Measurements from ENCODE around the gene GALT. TPM values are rescaled to one million over a fixed set of nuclear protein-coding genes. Genes with fewer than 3 reads are reported as not detected.

GALT gene
- total and polyA plus RNA-seq, 2 of the 13 experiments (the other 11 are each of a cell fraction or from before 2014, with no cell fraction given): 40.4 to 46.3 TPM

GRCh38 chr9:34644766-34645314 is 1.6 kb upstream of the GALT start (continued):
- TF ChIP-seq ZBTB3 (CRISPR knock-in tag; IDR thresholded peaks at IDR 0.05; ENCODE audit: borderline replicate concordance, low read depth): 0 out of 2 replicates have a peak, but pooled peaks have one; percentile 45
- no peak for TF ChIP-seq ZNF747 (CRISPR knock-in tag; IDR thresholded peaks at IDR 0.05; ENCODE audit: borderline replicate concordance)
- TF ChIP-seq ZNF564 (CRISPR knock-in tag; IDR thresholded peaks at IDR 0.05): 0 out of 2 replicates have a peak, but pooled peaks have one; percentile 10
- peak; percentile 94 for TF ChIP-seq NCOR1 (IDR thresholded peaks at IDR 0.05; ENCODE audit: borderline replicate concordance, low read length)
- TF ChIP-seq TBL1XR1 (IDR thresholded peaks at IDR 0.05; ENCODE audit: borderline replicate concordance, low read length, partially characterized antibody): peak; percentile 49
- no peak for TF ChIP-seq TIGD3 (CRISPR knock-in tag; IDR thresholded peaks at IDR 0.05; ENCODE audit: borderline replicate concordance)
- TF ChIP-seq RARA (CRISPR knock-in tag; IDR thresholded peaks at IDR 0.05): peak; percentile 83
- peak; percentile 85 for TF ChIP-seq SKI (IDR thresholded peaks at IDR 0.05; ENCODE audit: partially characterized antibody)
- TF ChIP-seq, protein P1, sequence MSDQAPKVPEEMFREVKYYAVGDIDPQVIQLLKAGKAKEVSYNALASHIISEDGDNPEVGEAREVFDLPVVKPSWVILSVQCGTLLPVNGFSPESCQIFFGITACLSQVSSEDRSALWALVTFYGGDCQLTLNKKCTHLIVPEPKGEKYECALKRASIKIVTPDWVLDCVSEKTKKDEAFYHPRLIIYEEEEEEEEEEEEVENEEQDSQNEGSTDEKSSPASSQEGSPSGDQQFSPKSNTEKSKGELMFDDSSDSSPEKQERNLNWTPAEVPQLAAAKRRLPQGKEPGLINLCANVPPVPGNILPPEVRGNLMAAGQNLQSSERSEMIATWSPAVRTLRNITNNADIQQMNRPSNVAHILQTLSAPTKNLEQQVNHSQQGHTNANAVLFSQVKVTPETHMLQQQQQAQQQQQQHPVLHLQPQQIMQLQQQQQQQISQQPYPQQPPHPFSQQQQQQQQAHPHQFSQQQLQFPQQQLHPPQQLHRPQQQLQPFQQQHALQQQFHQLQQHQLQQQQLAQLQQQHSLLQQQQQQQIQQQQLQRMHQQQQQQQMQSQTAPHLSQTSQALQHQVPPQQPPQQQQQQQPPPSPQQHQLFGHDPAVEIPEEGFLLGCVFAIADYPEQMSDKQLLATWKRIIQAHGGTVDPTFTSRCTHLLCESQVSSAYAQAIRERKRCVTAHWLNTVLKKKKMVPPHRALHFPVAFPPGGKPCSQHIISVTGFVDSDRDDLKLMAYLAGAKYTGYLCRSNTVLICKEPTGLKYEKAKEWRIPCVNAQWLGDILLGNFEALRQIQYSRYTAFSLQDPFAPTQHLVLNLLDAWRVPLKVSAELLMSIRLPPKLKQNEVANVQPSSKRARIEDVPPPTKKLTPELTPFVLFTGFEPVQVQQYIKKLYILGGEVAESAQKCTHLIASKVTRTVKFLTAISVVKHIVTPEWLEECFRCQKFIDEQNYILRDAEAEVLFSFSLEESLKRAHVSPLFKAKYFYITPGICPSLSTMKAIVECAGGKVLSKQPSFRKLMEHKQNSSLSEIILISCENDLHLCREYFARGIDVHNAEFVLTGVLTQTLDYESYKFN (CRISPR knock-in tag; conservative IDR thresholded peaks at IDR 0.05): peak; percentile 96
- peak; percentile 20; the same call in 1 of the 2 replicates for TF ChIP-seq IKZF5 (CRISPR knock-in tag; IDR thresholded peaks at IDR 0.05)
- peak; percentile 50; the same call in 1 of the 2 replicates for TF ChIP-seq CREM (IDR thresholded peaks at IDR 0.05)
- TF ChIP-seq CREM (CRISPR knock-in tag; IDR thresholded peaks at IDR 0.05): no peak
- TF ChIP-seq FOXA3 (CRISPR knock-in tag; IDR thresholded peaks at IDR 0.05): peak; percentile 65; the same call in 1 of the 2 replicates
- TF ChIP-seq HNF4G (IDR thresholded peaks at IDR 0.05; ENCODE audit: borderline replicate concordance, low read depth, low read length): peak; percentile 93
- peak; percentile 73; the same call in 1 of the 2 replicates for TF ChIP-seq HNF4G (CRISPR knock-in tag; IDR thresholded peaks at IDR 0.05; ENCODE audit: borderline replicate concordance, low read depth)
- peak; percentile 48; the same call in 1 of the 2 replicates for TF ChIP-seq IRF2 (CRISPR knock-in tag; IDR thresholded peaks at IDR 0.05)
- TF ChIP-seq, protein P2, sequence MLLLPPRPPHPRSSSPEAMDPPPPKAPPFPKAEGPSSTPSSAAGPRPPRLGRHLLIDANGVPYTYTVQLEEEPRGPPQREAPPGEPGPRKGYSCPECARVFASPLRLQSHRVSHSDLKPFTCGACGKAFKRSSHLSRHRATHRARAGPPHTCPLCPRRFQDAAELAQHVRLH (CRISPR knock-in tag; IDR thresholded peaks at IDR 0.05; ENCODE audit: borderline replicate concordance, low read depth): peak; percentile 38; the same call in 1 of the 2 replicates
- TF ChIP-seq KDM6A (CRISPR knock-in tag; IDR thresholded peaks at IDR 0.05; ENCODE audit: low read depth): peak; percentile 95
- TF ChIP-seq KDM1A (CRISPR knock-in tag; IDR thresholded peaks at IDR 0.05): peak; percentile 62; the same call in 1 of the 2 replicates
- TF ChIP-seq FOXP1 (IDR thresholded peaks at IDR 0.05): no peak
- 0 out of 2 replicates have a peak, but pooled peaks have one; percentile 35 for TF ChIP-seq FOXP1 (CRISPR knock-in tag; IDR thresholded peaks at IDR 0.05)
- peak; percentile 55; the same call in 1 of the 2 replicates for TF ChIP-seq ZNF337 (CRISPR knock-in tag; IDR thresholded peaks at IDR 0.05; ENCODE audit: borderline replicate concordance, low read depth)
- TF ChIP-seq MIER3 (CRISPR knock-in tag; IDR thresholded peaks at IDR 0.05; ENCODE audit: borderline replicate concordance): peak; percentile 80; the same call in 1 of the 2 replicates
- 0 out of 2 replicates have a peak, but pooled peaks have one; percentile 59 for TF ChIP-seq ZNF414 (CRISPR knock-in tag; IDR thresholded peaks at IDR 0.05)
- peak; percentile 100 for TF ChIP-seq RXRB (CRISPR knock-in tag; IDR thresholded peaks at IDR 0.05; ENCODE audit: borderline replicate concordance)

Data from HepG2 (cell line).